ENCODE results near the gene MAGEB17.
"Not testable (repeated sequence)": the region's sequence is repeated elsewhere in the genome, so short reads cannot be mapped to it uniquely, and the experiment has no call there.

MAGEB17 gene

DNA sequence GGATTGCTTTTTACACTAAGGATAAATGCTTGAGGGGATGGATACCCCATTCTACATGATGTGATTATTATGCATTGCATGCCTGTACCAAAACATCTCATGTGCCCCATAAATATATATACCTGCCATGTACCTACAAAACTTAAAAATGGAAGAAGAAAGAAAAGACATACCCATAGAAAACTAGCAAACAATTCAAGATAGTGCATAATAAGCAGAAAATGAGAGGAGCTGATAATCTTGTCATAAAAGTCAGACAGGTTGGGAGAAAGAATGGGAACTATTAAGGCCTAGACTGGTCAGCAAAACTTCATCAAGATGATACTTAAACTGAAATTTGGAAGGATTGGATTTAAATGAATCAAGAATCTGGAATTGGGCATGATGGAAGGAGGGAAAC lies 21.6 kb upstream of the MAGEB17 start:
- DNase-seq, result no peak
- intact Hi-C loops (cut with DNase I), result no loop called here

DNA sequence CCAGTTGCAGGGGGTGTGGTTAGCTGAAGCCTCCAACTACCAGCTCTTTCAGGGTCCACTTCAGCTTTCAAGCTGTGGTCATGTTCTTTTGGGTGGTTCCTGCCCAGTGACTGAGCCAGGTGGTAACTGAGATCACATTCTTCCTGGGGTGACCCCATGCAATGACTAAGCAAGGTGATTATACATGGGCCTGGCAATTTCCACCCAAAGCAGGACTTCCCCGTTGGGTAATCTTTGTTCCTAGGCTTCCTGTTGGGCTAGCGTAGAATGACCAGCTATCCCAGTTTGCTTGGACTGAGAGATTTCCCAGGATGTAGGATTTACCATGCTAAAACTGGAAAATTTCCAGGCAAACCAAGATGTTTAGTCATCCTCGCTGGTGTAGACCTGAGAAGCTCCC lies 18.4 kb upstream of the MAGEB17 start:
- no peak for DNase-seq
- intact Hi-C loops (cut with DNase I), result no loop called here

DNA sequence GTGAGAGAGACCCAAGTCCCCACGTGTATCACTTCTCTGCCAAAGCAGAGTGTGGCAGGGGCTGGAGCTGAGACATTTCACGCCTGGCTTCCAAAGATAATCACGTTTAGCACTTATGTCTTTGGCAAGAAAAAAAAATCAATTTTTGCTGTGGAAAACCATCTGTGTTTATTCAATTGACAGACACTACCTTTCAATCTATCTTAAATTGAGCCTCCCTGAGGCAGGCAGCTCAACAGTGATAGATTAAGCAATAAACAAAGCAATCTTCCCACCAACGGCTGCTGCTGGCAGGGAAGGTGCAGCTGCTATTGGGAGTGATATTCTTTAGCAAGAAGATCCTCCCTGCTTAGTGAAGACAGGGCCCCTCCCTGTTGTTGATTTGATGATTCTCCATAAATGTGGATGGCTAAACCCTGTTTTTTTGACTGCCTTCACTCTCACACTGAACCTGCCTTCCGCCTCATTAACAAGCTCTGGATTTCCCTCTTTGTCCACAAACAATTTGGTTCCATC lies 11.6 kb upstream of the MAGEB17 start:
- no peak for DNase-seq
- intact Hi-C loops (cut with DNase I), result no loop called here

DNA sequence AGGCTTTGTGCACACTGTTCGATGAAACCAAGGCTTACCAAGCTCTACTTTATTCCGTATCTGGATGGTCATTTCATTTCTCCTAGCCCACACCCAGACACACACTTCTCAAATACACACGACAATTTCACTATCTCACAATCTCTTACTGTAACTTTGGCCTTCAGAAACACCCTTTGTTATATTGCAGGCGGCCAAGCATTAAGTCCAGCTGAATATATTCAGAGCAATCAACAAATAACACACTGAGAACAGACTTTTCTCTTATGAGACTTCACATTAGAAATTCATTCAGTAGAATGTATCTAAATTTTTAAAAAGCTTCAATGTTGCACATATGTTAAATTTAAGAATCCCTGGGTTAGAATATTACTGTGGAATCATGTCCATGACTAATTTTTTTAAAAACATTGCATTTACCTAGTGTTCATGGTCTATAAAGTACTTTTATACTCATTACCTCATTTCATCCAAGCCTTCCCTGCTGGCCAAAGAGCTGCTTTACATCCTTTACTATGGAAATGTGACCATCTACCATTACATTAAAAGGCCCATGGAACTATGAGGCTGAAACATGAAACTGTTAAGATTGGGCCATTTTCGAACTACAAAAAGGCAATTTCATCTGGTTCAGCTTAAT lies 10.5 kb upstream of the MAGEB17 start:
- intact Hi-C loops (cut with DNase I), result no loop called here

DNA sequence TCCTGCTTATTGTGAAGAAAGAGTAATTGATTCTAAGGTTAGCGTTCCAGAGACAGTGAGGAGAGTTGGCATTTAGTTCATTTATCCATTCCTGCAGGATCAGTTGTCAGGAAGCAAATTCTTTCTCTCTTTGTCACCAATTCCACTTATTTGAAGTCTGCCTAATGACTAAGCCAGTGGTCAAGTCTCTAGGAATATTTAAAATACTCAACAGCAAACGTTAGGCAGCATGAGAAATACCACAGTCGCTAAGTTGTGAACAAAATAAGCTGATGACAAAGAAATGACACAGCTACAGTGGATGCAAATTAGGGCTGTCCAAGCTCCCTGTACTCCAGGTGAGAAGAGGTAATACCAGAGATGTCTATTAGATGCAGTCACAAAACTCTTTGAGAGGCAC lies 6.6 kb upstream of the MAGEB17 start:
- intact Hi-C loops (cut with DNase I), result no loop called here
- DNase-seq, result no peak

More for the DNA sequence above, 10.5 kb upstream of the MAGEB17 start:
- no peak for DNase-seq

DNA sequence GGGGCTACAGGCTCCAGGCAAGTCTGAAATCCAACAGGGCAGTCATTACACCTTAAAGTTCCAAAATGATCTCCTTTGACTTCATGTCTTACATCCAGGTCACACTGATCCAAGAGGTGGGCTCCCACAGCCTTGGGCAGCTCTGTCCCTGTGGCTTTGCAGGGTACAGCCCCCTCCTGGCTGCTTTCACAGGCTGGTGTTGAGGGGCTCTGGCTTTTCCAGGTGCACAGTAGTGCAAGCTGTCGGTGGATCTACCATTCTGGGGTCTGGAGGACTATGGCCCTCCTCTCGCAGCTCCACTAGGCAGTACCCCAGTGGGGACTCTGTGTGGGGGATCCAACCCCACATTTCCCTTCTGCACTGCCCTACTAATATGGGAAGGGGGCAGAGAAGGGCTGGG lies 6.1 kb upstream of the MAGEB17 start:
- intact Hi-C loops (cut with DNase I); DNase-seq: not testable (repeated sequence)

DNA sequence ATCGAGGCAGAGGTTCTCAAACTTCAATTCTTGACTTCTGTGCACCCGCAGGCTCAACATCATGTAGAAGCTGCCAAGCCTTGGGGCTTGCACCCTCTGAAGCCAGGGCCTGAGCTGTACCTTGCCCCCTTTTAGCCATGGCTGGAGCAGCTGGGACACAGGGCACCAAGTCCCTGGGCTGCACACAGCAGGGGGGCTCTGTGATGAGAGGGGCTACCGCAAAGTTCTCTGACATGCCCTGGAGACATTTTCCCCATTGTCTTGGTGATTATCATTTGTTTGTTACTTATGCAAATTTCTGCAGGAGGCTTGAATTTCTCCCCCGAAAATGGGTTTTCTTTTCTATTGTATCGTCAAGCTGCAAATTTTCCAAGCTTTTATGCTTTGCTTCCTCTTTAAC lies 4.9 kb upstream of the MAGEB17 start:
- DNase-seq, result no peak
- intact Hi-C loops (cut with DNase I), result no loop called here

DNA sequence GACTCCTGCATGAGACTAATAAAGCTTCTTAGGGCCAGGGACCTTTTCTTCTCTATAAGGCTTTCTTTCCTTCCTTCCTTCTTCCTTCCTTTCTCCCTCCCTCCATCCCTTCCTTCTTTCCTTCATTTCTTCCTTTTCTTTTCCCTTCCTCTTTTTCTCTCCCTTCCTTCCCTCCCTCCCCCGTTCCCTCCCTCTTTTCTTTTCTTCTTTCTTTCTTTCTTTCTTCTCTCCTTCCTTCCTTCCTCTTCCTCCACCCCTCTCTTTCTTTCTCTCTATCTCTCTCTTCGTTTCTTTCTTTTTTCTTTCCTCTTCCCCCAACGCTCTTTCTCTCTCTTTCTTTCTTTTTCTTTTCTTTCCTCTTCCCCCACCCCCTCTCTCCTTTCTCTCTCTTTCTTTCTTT lies 2.5 kb upstream of the MAGEB17 start:
- intact Hi-C loops (cut with DNase I), result no loop called here
- no peak for DNase-seq

DNA sequence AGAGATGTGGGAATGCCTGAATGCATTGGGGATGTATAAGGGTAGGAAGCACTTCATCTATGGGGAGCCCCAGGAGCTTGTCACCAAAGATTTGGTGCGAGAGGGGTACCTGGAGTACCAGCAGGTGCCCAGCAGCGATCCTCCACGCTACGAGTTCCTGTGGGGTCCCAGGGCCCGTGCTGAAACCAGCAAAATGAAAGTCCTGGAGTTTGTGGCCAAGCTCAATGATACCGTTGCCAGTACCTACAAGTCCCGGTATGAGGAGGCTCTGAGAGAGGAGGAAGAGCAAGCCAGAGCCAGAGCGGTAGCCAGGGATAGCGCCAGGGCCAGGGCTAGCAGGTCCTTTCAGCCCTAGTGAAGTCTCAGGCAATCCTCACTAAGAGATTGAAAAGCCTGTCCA lies 3.8 kb downstream of the MAGEB17 start:
- intact Hi-C loops (cut with DNase I), result no loop called here
- DNase-seq, result no peak

DNA sequence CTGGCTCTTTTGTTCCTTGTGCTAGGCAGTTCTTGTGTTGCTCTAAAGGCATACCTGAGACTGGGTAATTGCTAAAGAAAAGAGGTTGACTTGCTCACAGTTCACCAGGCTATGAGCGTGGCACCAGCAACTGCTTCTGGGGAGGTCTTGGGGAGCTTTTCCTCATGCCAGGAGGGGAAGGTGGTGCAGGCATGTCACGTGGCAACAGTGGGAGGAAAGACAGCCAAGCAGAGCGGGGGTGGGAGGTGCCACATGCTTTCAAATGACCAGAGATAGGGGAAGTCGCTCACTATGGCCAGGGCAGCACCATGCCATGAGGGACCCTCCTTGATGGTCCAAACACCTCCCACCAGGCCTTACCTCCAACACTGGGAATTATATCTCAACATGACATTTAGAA lies 4.7 kb downstream of the MAGEB17 start:
- intact Hi-C loops (cut with DNase I), result no loop called here

DNA sequence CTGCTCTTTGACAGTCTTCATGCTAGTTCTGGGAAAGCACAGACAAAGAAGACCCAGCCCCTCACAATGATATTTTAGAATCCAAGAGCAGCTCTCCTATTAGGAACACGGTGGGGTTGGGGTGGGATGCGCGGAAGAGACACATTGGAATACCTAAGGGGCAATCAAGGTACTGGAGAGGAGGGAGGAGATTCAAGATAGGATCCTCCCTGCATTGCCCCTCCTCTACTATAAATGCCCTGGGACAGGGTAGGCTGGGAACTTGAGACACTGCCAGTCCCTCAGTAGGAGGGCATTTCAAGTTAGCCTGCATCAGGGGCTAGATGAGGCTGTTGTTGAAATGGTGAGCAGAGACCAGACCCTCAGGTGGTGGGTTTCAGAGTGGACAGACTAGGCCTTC lies 5.1 kb downstream of the MAGEB17 start:
- intact Hi-C loops (cut with DNase I), result no loop called here
- DNase-seq, result no peak

More for the DNA sequence above, 4.7 kb downstream of the MAGEB17 start:
- DNase-seq, result no peak

DNA sequence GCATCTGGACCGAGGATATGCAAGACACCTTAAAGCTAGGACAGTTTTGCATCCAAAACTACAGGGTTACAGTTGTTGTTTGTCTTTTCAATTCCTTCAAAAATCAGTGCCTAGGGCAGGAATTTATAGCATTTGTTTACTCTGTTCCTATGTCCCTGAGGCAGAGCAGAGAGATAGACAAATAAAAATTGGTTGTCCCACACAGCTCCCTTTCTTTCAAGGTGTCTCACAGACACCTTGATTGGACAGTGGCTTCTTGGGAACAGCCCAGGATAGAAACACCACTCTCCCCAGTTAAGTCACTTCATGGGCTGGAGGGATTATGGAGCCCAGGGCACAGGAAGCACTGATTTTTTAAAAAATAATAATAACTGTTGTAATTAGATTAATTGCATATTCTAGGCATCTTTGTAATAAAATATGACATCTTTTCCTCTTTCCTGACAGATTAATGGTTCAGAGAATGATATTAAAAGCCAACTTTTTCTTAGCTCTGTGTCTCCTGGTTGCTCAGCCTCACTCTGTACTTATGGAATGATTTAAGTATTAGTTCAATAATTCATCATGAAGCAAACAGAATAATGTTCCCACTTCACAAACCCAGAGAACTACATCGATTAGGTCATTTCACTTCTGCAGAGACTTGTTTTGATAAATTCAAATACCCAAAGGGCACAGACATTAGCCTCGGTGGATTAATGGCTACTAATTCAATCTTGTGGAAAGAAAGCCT lies 8.2 kb downstream of the MAGEB17 start:
- no peak for DNase-seq
- intact Hi-C loops (cut with DNase I), result no loop called here

DNA sequence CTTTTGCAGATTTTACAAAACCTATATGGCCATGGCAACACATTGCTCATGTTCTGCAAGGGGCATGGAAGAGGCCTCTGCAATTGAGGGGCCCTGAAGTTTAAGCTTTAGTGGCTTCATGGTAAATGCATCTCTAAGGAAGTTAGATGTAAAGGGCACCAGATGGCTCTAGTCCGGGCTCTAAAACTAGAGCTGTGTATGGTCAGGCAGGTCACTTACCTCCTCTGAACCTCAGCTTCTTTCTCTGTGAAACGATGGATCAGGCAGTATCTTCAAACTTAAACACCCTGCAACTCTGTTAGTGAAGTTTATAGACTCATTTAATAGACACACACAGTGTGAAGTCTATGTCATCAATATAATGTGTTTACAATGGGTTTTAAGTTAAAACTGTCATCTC lies 10.0 kb downstream of the MAGEB17 start:
- intact Hi-C loops (cut with DNase I), result no loop called here
- no peak for DNase-seq

DNA sequence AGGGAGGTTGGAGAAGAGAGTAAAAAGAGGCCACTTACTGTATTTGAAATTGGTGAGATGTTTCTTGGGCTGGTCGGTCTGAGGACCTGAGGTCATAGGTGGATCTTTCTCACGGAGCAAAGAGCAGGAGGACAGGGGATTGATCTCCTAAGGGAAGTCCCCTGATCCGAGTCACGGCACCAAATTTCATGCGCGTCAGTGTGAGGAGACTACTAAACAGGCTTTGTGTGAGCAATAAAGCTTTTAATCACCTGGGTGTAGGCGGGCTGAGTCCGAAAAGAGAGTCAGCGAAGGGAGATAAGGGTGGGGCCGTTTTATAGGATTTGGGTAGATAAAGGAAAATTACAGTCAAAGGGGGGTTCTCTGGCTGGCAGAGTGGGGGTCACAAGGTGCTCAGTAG lies 16.6 kb downstream of the MAGEB17 start:
- DNase-seq; intact Hi-C loops (cut with DNase I): not testable (repeated sequence)

DNA sequence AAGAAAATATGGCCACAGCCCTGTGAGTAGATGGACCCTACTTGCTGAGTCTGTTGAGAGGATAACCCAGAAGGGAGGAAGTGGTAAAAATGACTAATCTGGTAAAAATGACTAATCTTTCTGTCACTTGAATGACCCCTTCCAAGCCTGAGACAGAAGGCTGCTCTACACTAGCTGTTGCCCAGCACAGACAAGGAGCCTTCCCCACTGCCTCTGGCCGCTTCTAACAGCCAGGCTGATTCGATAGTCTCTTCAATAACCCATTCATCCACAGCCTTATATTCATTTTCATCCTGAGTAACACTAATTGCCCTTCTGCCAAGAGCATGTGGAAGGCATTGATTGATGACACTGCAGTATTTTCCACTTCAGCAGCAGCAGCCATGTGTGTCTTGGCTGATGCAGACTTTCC lies 18.4 kb downstream of the MAGEB17 start:
- intact Hi-C loops (cut with DNase I), result no loop called here

DNA sequence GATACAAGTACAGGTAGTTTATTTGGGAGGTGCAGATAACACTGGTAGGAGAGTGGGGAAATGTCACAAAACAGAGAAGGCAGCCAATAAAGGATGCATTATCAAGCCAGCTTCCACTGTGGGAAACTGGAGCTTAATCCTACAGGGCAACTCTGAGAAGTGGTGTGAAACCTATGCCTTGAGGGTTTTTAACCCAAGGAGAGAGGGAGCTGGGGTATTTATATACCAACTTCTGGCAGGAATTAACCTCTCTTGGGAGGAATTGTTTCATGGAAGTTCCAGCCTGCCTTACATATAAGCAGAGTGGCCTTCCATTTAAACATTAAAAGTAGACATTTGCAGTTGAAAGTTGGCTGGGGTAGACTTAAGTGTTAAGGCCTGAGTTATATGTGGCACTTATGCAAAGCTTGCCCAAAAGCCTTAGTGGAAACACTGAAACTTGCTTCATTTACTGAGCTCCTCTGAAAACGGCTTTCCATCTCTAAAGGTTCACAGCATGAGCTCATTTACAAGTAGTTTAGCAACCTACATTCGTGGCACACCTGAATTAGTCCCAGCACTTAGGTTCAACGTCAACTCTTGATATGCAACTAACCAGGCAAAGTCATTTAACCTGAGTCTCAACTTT lies 19.2 kb downstream of the MAGEB17 start:
- no peak for DNase-seq
- intact Hi-C loops (cut with DNase I), result no loop called here

More for the DNA sequence above, 18.4 kb downstream of the MAGEB17 start:
- DNase-seq, result no peak

DNA sequence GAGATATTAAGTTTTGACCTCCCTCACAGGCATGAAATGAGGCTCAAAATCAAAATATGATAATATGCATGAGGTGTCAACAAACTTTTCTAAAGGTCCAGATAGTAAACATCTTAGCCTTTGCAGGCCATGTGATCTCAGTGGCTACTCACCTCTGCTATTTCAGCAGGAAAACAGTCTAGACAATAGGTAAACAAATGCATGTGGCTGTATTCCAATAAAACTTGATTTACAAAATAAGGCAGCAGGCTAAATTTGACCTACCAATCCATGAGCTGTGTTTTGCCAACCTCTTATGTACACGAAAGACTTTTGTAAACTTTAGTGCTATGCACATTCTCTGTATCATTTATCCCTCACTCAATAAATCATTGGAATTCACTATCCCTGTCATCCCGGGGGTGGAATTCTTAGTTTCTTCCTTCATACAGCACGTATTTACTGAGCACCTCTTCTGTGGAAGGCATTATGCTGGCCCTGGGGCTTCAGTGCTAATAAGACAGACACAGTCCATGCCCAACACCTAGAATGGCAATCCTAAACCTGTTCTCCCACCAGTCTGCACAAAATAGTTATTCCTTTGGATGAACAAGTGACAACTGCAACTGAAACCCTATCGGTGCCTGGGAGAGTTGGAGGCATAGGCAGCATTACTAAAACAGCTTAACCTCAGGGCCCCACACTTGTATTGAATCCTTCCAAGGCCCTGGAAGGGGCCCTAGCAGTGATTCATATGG lies 19.9 kb downstream of the MAGEB17 start:
- intact Hi-C loops (cut with DNase I), result no loop called here
- no peak for DNase-seq

DNA sequence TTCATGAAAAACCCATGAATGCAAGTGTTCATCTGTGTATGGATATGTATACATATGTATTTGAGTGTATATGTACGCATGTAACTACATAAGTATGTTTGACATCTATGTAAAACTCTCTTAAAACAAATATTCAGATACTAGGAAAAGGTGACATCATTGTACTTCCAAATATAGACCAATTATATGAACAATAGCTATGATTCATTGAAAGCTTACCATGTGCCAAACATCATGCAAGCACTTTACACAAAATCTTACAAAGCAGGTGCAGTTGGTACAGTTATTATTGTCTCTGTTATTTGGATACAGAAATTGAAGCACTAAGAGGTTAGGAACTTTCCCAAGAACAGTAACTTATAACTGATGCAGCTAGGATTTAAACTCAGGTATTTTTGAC lies 21.4 kb downstream of the MAGEB17 start:
- intact Hi-C loops (cut with DNase I), result no loop called here

DNA sequence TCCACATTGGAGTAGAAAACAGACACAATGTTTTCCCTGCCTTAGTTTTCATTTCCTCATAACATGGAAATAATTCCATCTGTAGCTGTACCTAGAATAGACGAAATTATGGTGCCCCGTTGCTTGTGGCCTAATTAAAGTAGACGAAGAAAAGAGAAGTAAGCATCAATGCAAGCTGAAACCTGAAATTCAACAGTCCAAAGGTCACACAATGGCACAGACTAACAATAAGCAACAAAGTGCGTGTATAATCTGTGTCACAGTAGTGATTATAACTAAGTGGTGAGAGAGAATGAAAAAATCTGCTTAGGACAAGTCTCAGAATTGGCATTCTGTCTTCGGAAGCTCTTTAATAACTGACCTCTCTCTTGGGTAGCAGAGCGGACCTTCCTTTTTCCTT lies 24.3 kb downstream of the MAGEB17 start:
- no peak for DNase-seq
- intact Hi-C loops (cut with DNase I), result no loop called here

More for the DNA sequence above, 21.4 kb downstream of the MAGEB17 start:
- no peak for DNase-seq

DNA sequence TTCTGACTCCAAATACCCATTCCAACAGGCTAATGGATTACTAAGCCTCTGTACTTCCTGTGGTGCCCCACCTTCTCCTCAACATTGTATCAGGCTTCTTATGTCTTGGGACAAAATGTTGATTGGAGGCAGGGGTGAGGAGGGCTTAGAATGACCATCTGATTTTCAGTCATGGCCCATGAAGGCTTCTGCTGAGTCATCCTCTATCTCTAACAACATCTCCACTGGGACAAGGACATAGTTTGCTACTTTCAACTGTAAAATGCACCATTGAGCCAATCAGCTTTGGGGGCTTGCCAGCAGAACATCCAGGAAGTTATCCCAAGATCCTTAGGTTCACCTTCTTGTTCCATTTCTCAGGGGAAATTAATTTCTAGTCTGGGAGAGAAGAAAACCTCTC lies 29.5 kb downstream of the MAGEB17 start:
- no peak for DNase-seq
- intact Hi-C loops (cut with DNase I), result no loop called here

Data from head of caudate nucleus (tissue), 42 donors.